ENCODE results near the gene STK32C. TPM values are rescaled to one million over a fixed set of nuclear protein-coding genes. Genes with fewer than 3 reads are reported as not detected.

Gene STK32C
- total and polyA plus RNA-seq, 2 donors from 2014 or later, result 11.6 to 14.4 TPM

DNA sequence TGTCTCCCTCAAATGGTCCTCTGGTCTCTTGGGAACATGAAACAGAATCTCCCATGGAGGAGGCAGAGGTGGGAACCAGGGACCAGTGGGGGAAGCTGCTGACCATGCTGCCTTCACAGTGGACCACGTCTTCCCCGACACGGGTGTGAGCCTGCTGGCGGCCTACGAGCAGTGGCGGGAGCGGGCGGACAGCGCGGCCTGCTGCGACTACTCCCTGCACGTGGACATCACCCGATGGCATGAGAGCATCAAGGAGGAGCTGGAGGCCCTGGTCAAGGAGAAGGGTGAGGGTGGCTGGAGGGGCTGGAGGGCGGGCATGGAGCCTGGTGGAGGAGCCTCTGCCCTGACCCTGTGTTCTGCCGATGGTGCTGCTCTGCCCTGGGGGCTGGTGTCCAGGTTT is 113.0 kb downstream of the STK32C start:
- Histone ChIP-seq H3K27ac (ENCODE audit: low read depth in 2 of 2, low read length in 2 of 2) (no peak overlapping the region), H3K9ac (ENCODE audit: low read length in 3 of 3) (no peak overlapping the region), H3K27me3 (ENCODE audit: control insufficient read depth, insufficient read depth, low read length) (no peaks in the 10 kb centered on the region), H3K4me3 (ENCODE audit: low read length in 3 of 3) (no peak overlapping the region), H3K4me1 (ENCODE audit: control insufficient read depth in 2 of 3, insufficient read depth in 2 of 3, low read depth in 1 of 3, low read length in 3 of 3) (no peaks in the 10 kb centered on the region), H3K36me3 (ENCODE audit: control insufficient read depth in 2 of 3, insufficient read depth in 3 of 3, low read length in 3 of 3) (no peaks in the 10 kb centered on the region), H3K9me3 (ENCODE audit: control insufficient read depth in 2 of 3, insufficient read depth in 1 of 3, low read length in 3 of 3) (no peaks in the 10 kb centered on the region)
- TF ChIP-seq, protein P1, sequence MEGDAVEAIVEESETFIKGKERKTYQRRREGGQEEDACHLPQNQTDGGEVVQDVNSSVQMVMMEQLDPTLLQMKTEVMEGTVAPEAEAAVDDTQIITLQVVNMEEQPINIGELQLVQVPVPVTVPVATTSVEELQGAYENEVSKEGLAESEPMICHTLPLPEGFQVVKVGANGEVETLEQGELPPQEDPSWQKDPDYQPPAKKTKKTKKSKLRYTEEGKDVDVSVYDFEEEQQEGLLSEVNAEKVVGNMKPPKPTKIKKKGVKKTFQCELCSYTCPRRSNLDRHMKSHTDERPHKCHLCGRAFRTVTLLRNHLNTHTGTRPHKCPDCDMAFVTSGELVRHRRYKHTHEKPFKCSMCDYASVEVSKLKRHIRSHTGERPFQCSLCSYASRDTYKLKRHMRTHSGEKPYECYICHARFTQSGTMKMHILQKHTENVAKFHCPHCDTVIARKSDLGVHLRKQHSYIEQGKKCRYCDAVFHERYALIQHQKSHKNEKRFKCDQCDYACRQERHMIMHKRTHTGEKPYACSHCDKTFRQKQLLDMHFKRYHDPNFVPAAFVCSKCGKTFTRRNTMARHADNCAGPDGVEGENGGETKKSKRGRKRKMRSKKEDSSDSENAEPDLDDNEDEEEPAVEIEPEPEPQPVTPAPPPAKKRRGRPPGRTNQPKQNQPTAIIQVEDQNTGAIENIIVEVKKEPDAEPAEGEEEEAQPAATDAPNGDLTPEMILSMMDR (IDR thresholded peaks at IDR 0.05; ENCODE audit: borderline replicate concordance, extremely low read depth, insufficient read depth), result no peak
- DNase-seq (peak in 1 of 5 donors; percentile 58), FAIRE-seq (no peak)
- intact Hi-C loops (cut with DNase I), result no loop called here

DNA sequence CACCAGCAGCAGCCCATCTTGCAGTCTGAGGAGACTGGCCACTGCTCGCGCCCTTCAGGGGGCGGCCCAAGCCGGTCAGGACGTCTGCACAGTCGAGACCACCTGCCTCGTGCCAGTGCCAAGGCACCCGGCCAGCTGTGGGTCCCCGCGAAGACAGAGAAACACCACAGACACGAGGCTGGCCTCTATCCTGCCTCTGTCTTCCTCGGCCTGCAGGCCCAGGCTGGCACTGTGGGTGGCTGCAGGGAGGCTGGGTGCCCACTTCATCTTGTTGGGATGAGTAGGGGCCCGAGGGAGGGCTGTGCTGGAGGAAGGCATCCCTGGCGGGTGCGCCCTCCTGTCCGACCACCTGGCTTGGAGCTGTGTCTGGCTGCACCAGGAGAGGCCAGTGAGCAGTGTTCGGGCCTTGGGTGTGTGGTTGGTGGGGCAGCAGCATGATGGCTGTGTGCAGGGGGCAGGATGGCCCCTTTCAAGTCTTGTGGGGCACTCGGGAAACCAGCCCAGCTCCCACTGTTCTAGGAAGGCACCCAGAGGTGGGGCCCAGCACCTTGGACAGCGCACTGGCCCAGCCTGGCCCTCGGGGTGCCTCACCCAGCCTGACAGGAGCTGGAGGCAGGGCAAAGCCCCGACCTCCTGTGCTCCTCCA is 113.7 kb downstream of the STK32C start:
- Histone ChIP-seq H3K27ac (ENCODE audit: low read depth in 2 of 2, low read length in 2 of 2) (no peak overlapping the region), H3K36me3 (ENCODE audit: control insufficient read depth in 2 of 3, insufficient read depth in 3 of 3, low read length in 3 of 3) (no peaks in the 10 kb centered on the region), H3K27me3 (ENCODE audit: control insufficient read depth, insufficient read depth, low read length) (no peaks in the 10 kb centered on the region), H3K4me3 (ENCODE audit: low read length in 3 of 3) (no peak overlapping the region), H3K4me1 (ENCODE audit: control insufficient read depth in 2 of 3, insufficient read depth in 2 of 3, low read depth in 1 of 3, low read length in 3 of 3) (no peaks in the 10 kb centered on the region), H3K9me3 (ENCODE audit: control insufficient read depth in 2 of 3, insufficient read depth in 1 of 3, low read length in 3 of 3) (no peaks in the 10 kb centered on the region), H3K9ac (ENCODE audit: low read length in 3 of 3) (no peak overlapping the region)
- DNase-seq, result peak in 3 of 5 donors; percentile 9 to 72 (median 38)
- TF ChIP-seq, protein P1 (IDR thresholded peaks at IDR 0.05; ENCODE audit: borderline replicate concordance, extremely low read depth, insufficient read depth), result no peak
- intact Hi-C loops (cut with DNase I), result no loop called here
- no peak for FAIRE-seq

DNA sequence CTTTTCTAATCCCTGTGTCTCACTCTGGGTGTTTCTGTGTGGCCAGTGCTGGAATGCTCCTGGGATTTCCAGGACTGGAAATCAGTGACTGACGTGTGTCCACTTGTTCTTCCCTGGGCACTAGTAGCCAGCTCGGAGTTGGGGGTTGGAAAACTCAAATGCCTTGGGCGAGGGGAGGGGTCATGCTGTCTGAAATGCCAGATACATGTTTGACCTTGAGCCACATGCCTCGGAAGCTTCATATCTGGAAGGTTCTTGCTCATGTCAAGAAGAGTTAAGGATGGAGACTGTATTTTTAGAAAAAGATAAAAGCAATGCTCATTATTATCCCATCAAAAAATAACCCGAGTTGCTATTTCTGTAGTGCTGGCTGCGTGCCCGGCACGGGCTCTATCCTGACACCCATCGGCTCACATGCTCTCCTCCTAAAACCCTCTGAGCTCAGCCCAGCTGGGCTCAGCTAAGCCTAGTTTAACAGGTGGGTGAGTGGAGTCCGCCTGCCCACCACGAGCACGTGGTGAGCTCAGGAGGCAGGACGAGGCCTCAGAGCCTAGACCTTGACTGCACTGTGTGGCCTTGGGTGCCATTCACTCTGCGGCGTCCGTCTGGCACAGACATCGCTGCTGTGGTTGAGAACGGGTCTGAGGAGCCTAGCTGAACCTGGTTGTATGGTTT is 114.6 kb downstream of the STK32C start:
- TF ChIP-seq, protein P1 (IDR thresholded peaks at IDR 0.05; ENCODE audit: borderline replicate concordance, extremely low read depth, insufficient read depth), result no peak
- Histone ChIP-seq H3K36me3 (ENCODE audit: control insufficient read depth in 2 of 3, insufficient read depth in 3 of 3, low read length in 3 of 3) (no peaks in the 10 kb centered on the region), H3K27me3 (ENCODE audit: control insufficient read depth, insufficient read depth, low read length) (no peaks in the 10 kb centered on the region), H3K9me3 (ENCODE audit: control insufficient read depth in 2 of 3, insufficient read depth in 1 of 3, low read length in 3 of 3) (no peaks in the 10 kb centered on the region), H3K9ac (ENCODE audit: low read length in 3 of 3) (no peak overlapping the region), H3K4me3 (ENCODE audit: low read length in 3 of 3) (no peak overlapping the region), H3K27ac (ENCODE audit: low read depth in 2 of 2, low read length in 2 of 2) (no peak overlapping the region), H3K4me1 (ENCODE audit: control insufficient read depth in 2 of 3, insufficient read depth in 2 of 3, low read depth in 1 of 3, low read length in 3 of 3) (no peaks in the 10 kb centered on the region)
- FAIRE-seq (no peak), DNase-seq (no peak)
- intact Hi-C loops (cut with DNase I), result no loop called here
